Right lobe of liver (tissue), 4 donors: Measurements from ENCODE around the gene DUSP12.

Experiments
- POLR2A ChIP-seq: fragments of 450-650 bp; IDR thresholded peaks from one replicate; pipeline ENCODE4 v1.6.1; 2017; ENCODE audit warnings: antibody characterized with exemption, mild to moderate bottlenecking
- TF ChIP-seq, protein P1 (sequence below), 4 donors: fragments of 200-600 bp in 3 of 4; fragments of 450-650 bp in 1 of 4; IDR thresholded peaks; one replicate each; pipeline versions ENCODE4 v1.5.1 to v1.8.0; 2016 to 2022; ENCODE audit warnings: antibody characterized with exemption in 4 of 4, mild to moderate bottlenecking in 2 of 4
- donor health status: DM: no; HTN: no; CAD: no.
- donor health status: DM: no; HTN: no; CAD: no.
- donor health status: DM: no; HTN: yes; CAD: no.

- TF ChIP-seq, protein P1, sequence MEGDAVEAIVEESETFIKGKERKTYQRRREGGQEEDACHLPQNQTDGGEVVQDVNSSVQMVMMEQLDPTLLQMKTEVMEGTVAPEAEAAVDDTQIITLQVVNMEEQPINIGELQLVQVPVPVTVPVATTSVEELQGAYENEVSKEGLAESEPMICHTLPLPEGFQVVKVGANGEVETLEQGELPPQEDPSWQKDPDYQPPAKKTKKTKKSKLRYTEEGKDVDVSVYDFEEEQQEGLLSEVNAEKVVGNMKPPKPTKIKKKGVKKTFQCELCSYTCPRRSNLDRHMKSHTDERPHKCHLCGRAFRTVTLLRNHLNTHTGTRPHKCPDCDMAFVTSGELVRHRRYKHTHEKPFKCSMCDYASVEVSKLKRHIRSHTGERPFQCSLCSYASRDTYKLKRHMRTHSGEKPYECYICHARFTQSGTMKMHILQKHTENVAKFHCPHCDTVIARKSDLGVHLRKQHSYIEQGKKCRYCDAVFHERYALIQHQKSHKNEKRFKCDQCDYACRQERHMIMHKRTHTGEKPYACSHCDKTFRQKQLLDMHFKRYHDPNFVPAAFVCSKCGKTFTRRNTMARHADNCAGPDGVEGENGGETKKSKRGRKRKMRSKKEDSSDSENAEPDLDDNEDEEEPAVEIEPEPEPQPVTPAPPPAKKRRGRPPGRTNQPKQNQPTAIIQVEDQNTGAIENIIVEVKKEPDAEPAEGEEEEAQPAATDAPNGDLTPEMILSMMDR (IDR thresholded peaks at IDR 0.05): no peak
- no peak for TF ChIP-seq POLR2A
Observed at GRCh38 chr1:161771973-161772372, 22.4 kb downstream of the DUSP12 start.
